Activated CD4-positive, alpha-beta T cell treated with anti-CD3 and anti-CD28 coated beads, Interleukin-2, amount 10 ng/mL, durations not matched to agents 7 days and 5 days (primary cell): ENCODE measurements around the gene TPO. TPM values are rescaled to one million over a fixed set of nuclear protein-coding genes. Genes with fewer than 3 reads are reported as not detected.

Experiments
- CTCF ChIA-PET: fragments of 350-600 bp; sonication (Branson Sonifier 250); formaldehyde crosslinking; loops from one replicate; lab custom pipeline; 2021; ENCODE audit warnings: antibody characterized with exemption; lab: Charles Lee
- POLR2A ChIA-PET: fragments of 350-600 bp; sonication (Branson Sonifier 250); formaldehyde crosslinking; loops from one replicate; lab custom pipeline; 2021; ENCODE audit warnings: antibody characterized with exemption; lab: Charles Lee
- DNase-seq: peaks from one replicate; pipeline ENCODE4 v3.0.0-alpha.2; 2020
- H3K27ac Mint-ChIP-seq: one replicate; pipeline ENCODE4 v1.8.0; 2021; ENCODE audit warnings: mild to moderate bottlenecking, moderate library complexity, mixed read lengths
- H3K27me3 Mint-ChIP-seq: one replicate; pipeline ENCODE4 v1.8.0; 2021; ENCODE audit warnings: mixed read lengths
- H3K36me3 Mint-ChIP-seq: one replicate; pipeline ENCODE4 v1.8.0; 2021; ENCODE audit warnings: low read depth, mixed read lengths
- H3K4me1 Mint-ChIP-seq: one replicate; pipeline ENCODE4 v1.8.0; 2021; ENCODE audit warnings: mixed read lengths
- H3K4me3 Mint-ChIP-seq: one replicate; pipeline ENCODE4 v1.8.0; 2021; ENCODE audit warnings: mild to moderate bottlenecking, moderate library complexity, mixed read lengths
- H3K9me3 Mint-ChIP-seq: one replicate; pipeline ENCODE4 v1.8.0; 2021; ENCODE audit warnings: mixed read lengths
- total RNA-seq, 2 experiments: library from RNA; stranded (reverse); gene quantifications; one replicate each; pipeline ENCODE4 v1.2.3, GENCODE V29; 2021

The TPO gene
- total RNA-seq, 2 experiments from 2014 or later = 0.22 TPM; not detected in 1

DNA sequence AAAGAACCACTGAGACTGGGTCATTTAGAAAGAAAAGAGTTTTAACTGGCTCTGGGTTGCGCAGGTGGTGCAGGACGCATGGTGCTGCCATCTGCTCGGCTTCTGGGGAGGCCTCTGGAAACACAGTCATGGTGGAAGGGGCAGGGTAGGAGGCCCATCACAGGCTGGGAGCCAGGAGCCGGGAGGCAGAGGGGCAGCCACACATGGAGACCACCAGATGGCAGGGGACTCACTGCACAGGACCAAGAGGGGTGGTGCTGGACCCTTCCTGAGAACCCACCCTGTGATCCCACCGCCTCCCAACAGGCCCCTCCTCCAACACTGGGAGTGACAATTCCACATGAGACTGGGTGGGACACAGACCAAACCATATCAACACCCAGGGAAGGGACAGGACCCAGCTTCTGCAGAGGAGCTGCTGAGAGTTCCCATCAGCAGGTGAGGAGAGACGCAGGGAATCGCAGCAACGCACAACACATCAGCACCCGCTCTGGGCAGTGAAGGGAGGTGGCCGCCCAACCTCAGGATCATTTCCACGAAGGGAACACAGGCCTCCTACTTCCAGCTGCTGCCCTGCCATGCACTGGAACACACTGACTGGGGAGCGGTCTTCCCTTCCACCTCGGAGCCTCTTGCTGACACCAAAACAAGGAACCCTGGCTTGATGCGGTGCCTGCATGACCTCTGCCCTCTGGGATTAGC, 130.7 kb downstream of the TPO start:
- Mint-ChIP-seq H3K36me3 (no peaks in the 10 kb centered on the region), H3K9me3 (no peaks in the 10 kb centered on the region), H3K4me1 (peaks cover 15% of the 10 kb centered on the region), H3K4me3 (no peak overlapping the region), H3K27me3 (no peaks in the 10 kb centered on the region), H3K27ac (no peak overlapping the region)
- DNase-seq = no peak
- ChIA-PET CTCF (interaction anchor here (1.4 kb wide), 1 partner anchor 12 kb away, joined by 3 read pairs; no protein-coding TSS in a partner anchor), POLR2A (no interaction called here)

DNA sequence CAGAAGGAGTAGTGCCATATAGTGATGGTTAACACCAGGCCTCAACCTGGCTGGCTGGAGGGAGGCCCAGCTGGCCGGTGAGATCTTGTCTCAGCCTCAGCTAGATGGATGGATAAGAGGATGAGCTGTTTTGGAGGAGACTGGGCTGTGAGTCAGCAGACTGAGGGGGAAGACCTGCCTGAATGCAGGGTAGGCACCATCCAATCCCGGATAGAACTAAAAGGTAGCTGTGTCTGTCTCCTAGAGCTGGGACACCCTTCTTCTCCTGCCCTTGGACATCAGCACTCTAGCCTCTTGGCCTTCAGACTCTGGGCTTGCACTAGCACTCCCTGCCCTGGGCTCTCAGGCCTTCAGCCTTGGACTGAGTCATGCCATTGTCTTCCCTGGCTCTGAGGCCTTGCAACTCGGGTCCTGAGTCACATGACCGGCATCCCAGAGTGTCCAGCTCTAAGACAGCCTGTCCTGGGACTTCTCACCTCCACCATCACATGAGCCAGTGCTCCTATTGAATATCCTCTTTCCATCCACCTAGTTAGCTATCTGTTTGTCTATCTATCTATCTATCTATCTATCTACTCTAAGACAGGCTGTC, 131.3 kb downstream of the TPO start:
- peaks cover 15% of the 10 kb centered on the region for H3K4me1 Mint-ChIP-seq
- H3K4me3 Mint-ChIP-seq = no peak overlapping the region
- CTCF ChIA-PET = interaction anchor here (1.4 kb wide), 1 partner anchor 11 kb away, joined by 3 read pairs; no protein-coding TSS in a partner anchor
- DNase-seq = no peak
- H3K36me3 Mint-ChIP-seq = no peaks in the 10 kb centered on the region
- H3K9me3 Mint-ChIP-seq = no peaks in the 10 kb centered on the region
- H3K27me3 Mint-ChIP-seq = no peaks in the 10 kb centered on the region
- H3K27ac Mint-ChIP-seq = peak overlapping the region; percentile 26
- POLR2A ChIA-PET = no interaction called here

- Mint-ChIP-seq H3K4me1 (peaks cover 17% of the 10 kb centered on the region), H3K36me3 (no peaks in the 10 kb centered on the region), H3K4me3 (no peak overlapping the region), H3K27ac (no peak overlapping the region), H3K9me3 (no peaks in the 10 kb centered on the region), H3K27me3 (no peaks in the 10 kb centered on the region)
- ChIA-PET POLR2A (interaction anchor here (0.6 kb wide), 1 partner anchor 806 kb away, joined by 3 read pairs; no protein-coding TSS in a partner anchor), CTCF (no interaction called here)
- peak; percentile 24 for DNase-seq
Measured at GRCh38 chr2:1546023-1546591, 132.8 kb downstream of the TPO start.

DNA sequence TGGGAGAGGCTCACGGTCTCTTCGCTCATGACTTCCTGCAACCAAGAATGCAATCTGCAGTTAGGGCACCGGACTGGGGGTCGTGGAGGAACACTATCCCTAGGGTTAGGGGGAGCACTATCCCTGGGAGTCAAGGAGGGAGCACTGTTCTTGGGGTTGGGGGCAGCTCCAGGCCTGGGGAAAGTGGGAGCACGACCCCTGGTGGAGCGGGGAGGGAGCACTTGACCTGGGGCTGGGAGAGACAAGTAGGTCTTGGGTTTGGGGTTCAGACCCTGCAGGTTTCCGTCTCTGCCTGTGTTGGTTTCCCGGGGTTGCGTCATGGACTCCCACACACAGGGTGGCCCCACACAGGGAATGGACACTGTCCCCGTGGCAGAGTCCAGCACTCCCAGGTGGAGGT, 133.6 kb downstream of the TPO start:
- CTCF ChIA-PET = no interaction called here
- no peaks in the 10 kb centered on the region for H3K27me3 Mint-ChIP-seq
- H3K4me1 Mint-ChIP-seq = peaks cover 17% of the 10 kb centered on the region
- H3K27ac Mint-ChIP-seq = no peak overlapping the region
- H3K36me3 Mint-ChIP-seq = no peaks in the 10 kb centered on the region
- H3K4me3 Mint-ChIP-seq = no peak overlapping the region
- no peak for DNase-seq
- POLR2A ChIA-PET = interaction anchor here (0.6 kb wide), 1 partner anchor 807 kb away, joined by 3 read pairs; no protein-coding TSS in a partner anchor
- H3K9me3 Mint-ChIP-seq = no peaks in the 10 kb centered on the region

DNA sequence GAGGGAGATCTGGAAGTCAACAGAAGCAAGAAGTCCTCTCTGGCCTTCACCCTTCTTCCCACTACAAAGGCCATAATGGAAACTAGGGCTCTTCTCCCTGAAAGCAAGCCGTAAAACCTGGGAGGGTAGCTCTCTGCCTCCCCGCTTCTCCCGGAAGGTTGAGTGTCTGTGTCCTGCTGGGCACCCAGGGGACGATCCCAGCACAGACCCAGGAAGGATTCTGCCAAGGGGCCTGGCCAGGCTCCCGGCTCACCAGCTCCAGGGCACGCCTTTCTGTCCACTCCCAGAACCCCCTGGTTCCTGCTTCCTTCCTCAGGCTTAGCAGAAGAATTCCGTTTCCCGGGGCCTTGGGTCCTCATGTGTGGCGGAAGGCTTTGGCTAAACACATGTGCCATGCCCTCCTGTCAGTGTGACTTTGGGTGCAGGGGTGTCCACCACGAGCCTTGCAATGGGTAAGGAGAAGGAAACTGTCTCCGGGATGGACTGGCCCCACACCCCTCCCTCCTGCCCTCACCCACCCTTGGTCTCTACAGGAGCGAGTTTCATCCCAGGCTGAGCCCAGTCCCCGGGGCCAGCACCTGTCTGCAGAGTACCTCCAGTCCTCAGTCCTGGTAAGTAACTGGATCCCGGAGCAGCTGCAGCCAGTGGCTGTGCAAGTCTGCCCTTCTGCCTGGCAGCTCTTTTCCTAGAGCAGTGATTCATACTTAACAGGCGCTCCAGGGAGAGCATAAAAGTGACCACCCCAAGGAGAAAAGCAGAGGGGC, 135.8 kb downstream of the TPO start:
- DNase-seq = no peak
- Mint-ChIP-seq H3K27me3 (no peaks in the 10 kb centered on the region), H3K36me3 (no peaks in the 10 kb centered on the region), H3K27ac (no peak overlapping the region), H3K4me1 (peaks cover 17% of the 10 kb centered on the region), H3K9me3 (no peaks in the 10 kb centered on the region), H3K4me3 (no peak overlapping the region)
- CTCF ChIA-PET = no interaction called here
- POLR2A ChIA-PET = no interaction called here

- H3K27me3 Mint-ChIP-seq = no peaks in the 10 kb centered on the region
- H3K27ac Mint-ChIP-seq = no peak overlapping the region
- ChIA-PET POLR2A (no interaction called here), CTCF (interaction anchor here (1.0 to 2.1 kb wide), 3 partner anchors 9 to 237 kb away, joined by 4 to 8 read pairs (median 4); no protein-coding TSS in a partner anchor)
- peaks cover 17% of the 10 kb centered on the region for H3K4me1 Mint-ChIP-seq
- no peaks in the 10 kb centered on the region for H3K9me3 Mint-ChIP-seq
- no peak overlapping the region for H3K4me3 Mint-ChIP-seq
- no peak for DNase-seq
- H3K36me3 Mint-ChIP-seq = no peaks in the 10 kb centered on the region
Measured at GRCh38 chr2:1550076-1550475, 136.8 kb downstream of the TPO start.

DNA sequence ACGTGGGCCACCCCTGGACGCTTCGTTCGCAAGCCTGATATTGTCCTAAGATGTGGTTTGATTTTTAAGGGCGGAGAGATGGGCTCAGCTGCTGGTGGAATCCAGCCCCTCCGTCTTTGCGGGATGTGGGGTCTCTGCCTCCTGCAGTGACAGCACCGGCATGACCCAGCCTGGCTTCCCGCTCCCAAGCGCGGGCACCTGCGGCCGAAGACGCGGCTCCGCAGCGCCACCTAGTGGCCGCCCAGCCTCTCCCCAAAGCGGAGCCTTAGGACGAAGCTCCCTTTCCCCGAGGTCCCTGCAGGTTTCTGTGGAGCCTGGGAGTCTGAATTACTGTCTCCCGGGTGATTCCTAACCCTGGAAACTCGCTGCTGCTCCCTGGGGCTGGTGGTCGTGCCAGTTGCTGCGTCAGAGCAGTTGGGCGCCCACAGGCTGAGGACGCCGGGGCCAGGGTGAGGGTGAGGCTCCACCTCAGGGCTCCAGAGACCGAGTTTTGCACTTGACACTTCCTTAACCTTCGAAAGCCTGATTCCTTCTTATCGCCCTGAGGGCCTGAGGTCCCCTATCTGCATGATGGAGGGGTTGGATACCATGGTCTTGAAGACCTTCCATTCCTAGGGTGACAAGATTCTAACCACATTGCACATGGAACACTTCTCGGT, 137.5 kb downstream of the TPO start:
- Mint-ChIP-seq H3K36me3 (no peaks in the 10 kb centered on the region), H3K27me3 (no peaks in the 10 kb centered on the region), H3K4me1 (peaks cover 12% of the 10 kb centered on the region), H3K4me3 (no peak overlapping the region), H3K27ac (no peak overlapping the region), H3K9me3 (no peaks in the 10 kb centered on the region)
- peak; percentile 63 for DNase-seq
- CTCF ChIA-PET = interaction anchor here (0.7 to 2.1 kb wide), 4 partner anchors 9 to 836 kb away, joined by 4 to 8 read pairs (median 6); no protein-coding TSS in a partner anchor
- POLR2A ChIA-PET = no interaction called here

- POLR2A ChIA-PET = no interaction called here
- Mint-ChIP-seq H3K27ac (no peak overlapping the region), H3K9me3 (no peaks in the 10 kb centered on the region)
Measured at GRCh38 chr2:1551905-1552304, 138.6 kb downstream of the TPO start.

DNA sequence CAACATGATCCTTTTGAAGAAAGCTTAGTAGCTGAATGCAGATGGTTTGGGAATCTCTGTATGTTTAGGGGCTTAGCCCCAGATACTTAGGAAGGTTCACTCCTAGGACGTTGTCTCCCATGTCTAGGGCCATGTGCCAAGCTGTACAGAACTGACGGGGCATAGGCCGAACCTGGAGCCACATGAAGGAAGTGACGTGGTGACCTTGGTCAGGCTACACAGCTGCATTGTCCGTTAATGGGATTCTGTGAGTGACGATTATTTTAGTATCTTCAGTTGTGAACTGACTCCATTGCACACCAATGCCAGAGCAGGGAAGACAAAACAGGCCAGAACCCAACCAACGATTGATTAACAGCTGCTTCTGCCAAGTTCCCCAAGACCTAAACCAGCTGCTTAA, 139.3 kb downstream of the TPO start:
- no peaks in the 10 kb centered on the region for H3K27me3 Mint-ChIP-seq
- no peaks in the 10 kb centered on the region for H3K36me3 Mint-ChIP-seq
- ChIA-PET CTCF (no interaction called here), POLR2A (no interaction called here)
- no peak overlapping the region for H3K4me3 Mint-ChIP-seq
- peaks cover 5% of the 10 kb centered on the region for H3K4me1 Mint-ChIP-seq
- H3K9me3 Mint-ChIP-seq = no peaks in the 10 kb centered on the region
- DNase-seq = no peak
- H3K27ac Mint-ChIP-seq = no peak overlapping the region

More at GRCh38 chr2:1551905-1552304, 138.6 kb downstream of the TPO start:
- H3K27me3 Mint-ChIP-seq = no peaks in the 10 kb centered on the region
- peaks cover 5% of the 10 kb centered on the region for H3K4me1 Mint-ChIP-seq
- no peaks in the 10 kb centered on the region for H3K36me3 Mint-ChIP-seq
- CTCF ChIA-PET = interaction anchor here (0.8 to 2.1 kb wide), 2 partner anchors 7 to 187 kb away, joined by 3 to 8 read pairs; no protein-coding TSS in a partner anchor
- no peak overlapping the region for H3K4me3 Mint-ChIP-seq
- no peak for DNase-seq

DNA sequence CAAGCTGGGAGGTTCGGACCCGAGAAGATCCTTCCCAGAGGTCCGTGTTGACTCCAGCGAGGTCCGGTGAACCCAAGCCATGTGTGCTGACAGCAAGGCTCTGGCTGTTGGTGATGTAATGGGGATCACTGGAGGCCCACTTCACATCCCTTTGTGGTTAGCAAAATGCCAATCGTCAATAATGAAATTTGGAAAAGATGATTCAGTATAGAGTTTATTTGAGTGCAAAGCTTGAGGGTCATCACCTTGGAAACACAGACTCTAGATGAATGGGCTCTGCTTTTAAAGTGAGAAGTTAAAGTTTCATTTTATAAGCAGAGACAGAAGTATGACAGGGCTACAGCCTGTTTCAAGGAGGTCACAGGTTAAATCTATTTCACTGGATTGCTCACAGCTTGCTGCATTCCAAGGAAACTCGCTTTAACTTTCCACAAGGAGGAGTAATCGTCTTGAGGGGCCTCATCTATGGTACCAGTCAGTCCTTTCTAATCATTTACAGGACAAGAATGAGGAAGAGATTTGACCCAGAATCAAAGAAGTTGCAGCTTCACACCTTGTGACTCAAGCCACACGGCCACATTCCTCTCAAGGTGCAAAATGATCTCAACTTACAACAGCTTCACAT, 140.5 kb downstream of the TPO start:
- Mint-ChIP-seq H3K27me3 (no peaks in the 10 kb centered on the region), H3K9me3 (no peaks in the 10 kb centered on the region), H3K36me3 (no peaks in the 10 kb centered on the region), H3K4me3 (no peak overlapping the region), H3K27ac (no peak overlapping the region), H3K4me1 (peaks cover 2% of the 10 kb centered on the region)
- ChIA-PET POLR2A (interaction anchor here (0.6 kb wide), 1 partner anchor 28 kb away, joined by 3 read pairs; no protein-coding TSS in a partner anchor), CTCF (no interaction called here)
- no peak for DNase-seq

- DNase-seq = no peak
- no peaks in the 10 kb centered on the region for H3K27me3 Mint-ChIP-seq
- no peaks in the 10 kb centered on the region for H3K36me3 Mint-ChIP-seq
- CTCF ChIA-PET = interaction anchor here (1.4 kb wide), 1 partner anchor 12 kb away, joined by 3 read pairs; no protein-coding TSS in a partner anchor
- H3K9me3 Mint-ChIP-seq = no peaks in the 10 kb centered on the region
- POLR2A ChIA-PET = no interaction called here
- no peak overlapping the region for H3K4me3 Mint-ChIP-seq
- no peaks in the 10 kb centered on the region for H3K4me1 Mint-ChIP-seq
- no peak overlapping the region for H3K27ac Mint-ChIP-seq
Measured at GRCh38 chr2:1556286-1556685, 143.0 kb downstream of the TPO start.
